Right lobe of liver (tissue), 4 donors: Measurements from ENCODE around the gene NREP.

ENCODE experiments used
- CTCF ChIP-seq, 4 donors: fragments of 200-600 bp in 3 of 4; fragments of 450-650 bp in 1 of 4; IDR thresholded peaks; one replicate each; pipeline versions ENCODE4 v1.5.1 to v1.8.0; 2016 to 2022; ENCODE audit warnings: antibody characterized with exemption in 4 of 4, mild to moderate bottlenecking in 2 of 4
- POLR2A ChIP-seq: fragments of 450-650 bp; IDR thresholded peaks from one replicate; pipeline ENCODE4 v1.6.1; 2017; ENCODE audit warnings: antibody characterized with exemption, mild to moderate bottlenecking
- donor health status: DM: no; HTN: no; CAD: no.
- donor health status: DM: no; HTN: no; CAD: no.
- donor health status: DM: no; HTN: yes; CAD: no.

- no peak for TF ChIP-seq CTCF (IDR thresholded peaks at IDR 0.05)
- TF ChIP-seq POLR2A, result no peak
Observed at GRCh38 chr5:111806753-111807152, 49.8 kb upstream of the NREP start.
